Measurements from ENCODE around the gene PIGC.

- TF ChIP-seq POLR2A (IDR thresholded peaks at IDR 0.05): no peak
- TF ChIP-seq CTCF (IDR thresholded peaks at IDR 0.05): no peak
These were observed 40.8 kb downstream of the PIGC start for GRCh38 chr1:172402878-172403569.

Data from thyroid gland (tissue), 4 donors.